ENCODE data around the gene RHBDD3.

DNA sequence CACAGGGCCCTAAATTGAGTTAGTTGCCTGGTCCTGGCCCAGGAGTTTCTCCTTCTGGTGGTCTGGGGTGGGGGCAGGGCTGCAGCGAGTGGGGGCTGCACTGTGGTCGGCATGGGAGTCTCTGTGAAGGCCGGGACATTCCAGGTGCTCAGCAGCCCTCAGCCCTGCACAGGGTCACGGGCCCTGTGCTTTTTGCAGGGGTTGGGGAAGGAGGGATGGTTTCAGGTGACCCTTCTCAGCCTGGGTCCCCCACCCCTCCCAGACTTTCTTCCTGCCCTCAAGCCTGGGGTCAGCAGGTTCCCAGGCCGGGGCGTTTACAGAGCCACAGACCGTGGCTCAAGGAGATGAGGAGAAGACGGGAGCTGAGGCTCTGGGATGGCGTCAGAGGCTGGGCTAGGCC, 54.3 kb downstream of the RHBDD3 start:
- TF ChIP-seq CTCF (IDR thresholded peaks at IDR 0.05; ENCODE audit: low read depth, low read length) (no peak), EZH2phosphoT487 (IDR thresholded peaks at IDR 0.05; ENCODE audit: low read depth) (no peak)
